NCI-H82 (cell line): Measurements from ENCODE around the gene FUZ.

ENCODE experiments used
- DNase-seq: peaks from one replicate; lab custom pipeline; 2025; lab: John Stamatoyannopoulos, UW

The FUZ gene

GRCh38 chr19:49812997-49813861 is at the start of gene FUZ:
Gene FUZ, minus strand, starts transcription at chr19:49813292. Its CDS starts 186 bp downstream, at chr19:49813106.
- DNase-seq, result peak; percentile 99

- peak; percentile 63 for DNase-seq
These were observed 49.5 kb upstream of the FUZ start for GRCh38 chr19:49862391-49863253.

GRCh38 chr19:49861541-49862378 is 48.7 kb upstream of the FUZ start:
- DNase-seq, result no peak

- DNase-seq, result no peak
These were observed 48.0 kb upstream of the FUZ start for GRCh38 chr19:49861107-49861506.

GRCh38 chr19:49860336-49861102 is 47.4 kb upstream of the FUZ start:
- no peak for DNase-seq

GRCh38 chr19:49859682-49860335 is 46.7 kb upstream of the FUZ start:
- DNase-seq, result no peak

- DNase-seq, result no peak
These were observed 45.2 kb upstream of the FUZ start for GRCh38 chr19:49858088-49858985.

GRCh38 chr19:49857838-49858087 is 44.7 kb upstream of the FUZ start:
- DNase-seq, result no peak

- DNase-seq, result no peak
These were observed 44.2 kb upstream of the FUZ start for GRCh38 chr19:49857061-49857837.

- DNase-seq, result no peak
These were observed 43.5 kb upstream of the FUZ start for GRCh38 chr19:49856574-49857021.

GRCh38 chr19:49855676-49856573 is 42.8 kb upstream of the FUZ start:
- DNase-seq, result no peak

GRCh38 chr19:49855277-49855675 is 42.2 kb upstream of the FUZ start:
- no peak for DNase-seq

GRCh38 chr19:49854378-49855263 is 41.5 kb upstream of the FUZ start:
- no peak for DNase-seq

- DNase-seq, result no peak
These were observed 40.8 kb upstream of the FUZ start for GRCh38 chr19:49853852-49854377.

GRCh38 chr19:49852631-49853126 is 39.6 kb upstream of the FUZ start:
- DNase-seq, result no peak

GRCh38 chr19:49851456-49852259 is 38.6 kb upstream of the FUZ start:
- peak; percentile 73 for DNase-seq
